ENCODE results near the gene TMPO. TPM values are rescaled to one million over a fixed set of nuclear protein-coding genes. Genes with fewer than 3 reads are reported as not detected.

Gene TMPO
- polyA plus RNA-seq, 3 donors, result 35.7 to 67.3 (median 52.1) TPM

GRCh38 chr12:98489176-98489575 lies 26.2 kb upstream of the TMPO start:
- Histone ChIP-seq H3K27ac (ENCODE audit: low read depth in 1 of 2, low read length in 2 of 2) (no peak overlapping the region), H3K4me2 (replicated peaks; ENCODE audit: extremely low read depth, low read length, poor library complexity, severe bottlenecking) (no peak overlapping the region), H3K4me1 (ENCODE audit: control insufficient read depth in 1 of 2, insufficient read depth in 2 of 2, low read length in 2 of 2) (peaks cover 9 to 18% of the 10 kb centered on the region in 2 donors), H3K79me2 (ENCODE audit: insufficient read depth, low read length) (no peaks in the 10 kb centered on the region), H4K20me1 (ENCODE audit: insufficient read depth, low read length) (no peaks in the 10 kb centered on the region), H2AFZ (ENCODE audit: insufficient read depth, low read depth, low read length, poor library complexity, severe bottlenecking) (peak overlapping the region; percentile 35), H3K4me3 (replicated peaks in 1 of 3; ENCODE audit: low read depth in 2 of 3, low read length in 3 of 3) (no peak overlapping the region), H3K9me3 (replicated peaks in 1 of 2; ENCODE audit: control insufficient read depth in 1 of 2, insufficient read depth in 1 of 2, low read length in 2 of 2) (no peaks in the 10 kb centered on the region), H3K27me3 (ENCODE audit: control insufficient read depth in 2 of 2, insufficient read depth in 2 of 2, low read length in 2 of 2) (no peaks in the 10 kb centered on the region), H3K36me3 (replicated peaks in 1 of 2; ENCODE audit: control insufficient read depth in 1 of 2, insufficient read depth in 2 of 2, low read length in 2 of 2) (no peaks in the 10 kb centered on the region), H3K9ac (ENCODE audit: insufficient read depth, low read length, poor library complexity, severe bottlenecking) (no peak overlapping the region)
- Mint-ChIP-seq H3K4me3 (no peak overlapping the region), H3K27ac (peak overlapping the region in 2 of 7 donors; percentile 0 to 41), H3K27me3 (ENCODE audit: low read depth in 3 of 3) (peaks cover 0 to 5% (median 0%) of the 10 kb centered on the region in 3 donors), H3K9me3 (peaks cover 0 to 3% (median 0%) of the 10 kb centered on the region in 7 donors), H3K4me1 (peaks cover 14% of the 10 kb centered on the region), H3K36me3 (no peaks in the 10 kb centered on the region)
- 100% methylated on average over 1 of the region's 3 CpGs for WGBS (ENCODE audit: insufficient coverage)
- TF ChIP-seq CTCF (IDR thresholded peaks at IDR 0.05), result no peak
- intact Hi-C loops (cut with micrococcal nuclease), result no loop called here
- no peak for DNase-seq

- peak overlapping the region in 1 of 2 donors; percentile 62 for H3K27ac ChIP-seq (ENCODE audit: low read depth in 1 of 2, low read length in 2 of 2)
- H3K79me2 ChIP-seq (ENCODE audit: insufficient read depth, low read length), result no peaks in the 10 kb centered on the region
- TF ChIP-seq CTCF (IDR thresholded peaks at IDR 0.05), result peak; percentile 85
- peaks cover 0 to 1% (median 0%) of the 10 kb centered on the region in 3 donors for H3K27me3 Mint-ChIP-seq (ENCODE audit: low read depth in 3 of 3)
- H3K27me3 ChIP-seq (ENCODE audit: control insufficient read depth in 2 of 2, insufficient read depth in 2 of 2, low read length in 2 of 2), result no peaks in the 10 kb centered on the region
- H4K20me1 ChIP-seq (ENCODE audit: insufficient read depth, low read length), result no peaks in the 10 kb centered on the region
- H3K4me1 Mint-ChIP-seq, result peaks cover 14% of the 10 kb centered on the region
- H3K4me3 Mint-ChIP-seq, result peak overlapping the region; percentile 48 to 58
- peak; percentile 62 to 75 (median 74) for DNase-seq
- H3K9me3 ChIP-seq (replicated peaks in 1 of 2; ENCODE audit: control insufficient read depth in 1 of 2, insufficient read depth in 1 of 2, low read length in 2 of 2), result no peaks in the 10 kb centered on the region
- H2AFZ ChIP-seq (ENCODE audit: insufficient read depth, low read depth, low read length, poor library complexity, severe bottlenecking), result peak overlapping the region; percentile 83
- peaks cover 0 to 1% (median 0%) of the 10 kb centered on the region in 7 donors for H3K9me3 Mint-ChIP-seq
- intact Hi-C loops (cut with micrococcal nuclease), result loop anchor here (1.0 to 5.0 kb wide), 3 partner anchors 24 to 63 kb away; partner anchors contain the start of gene TMPO (in 2 of the 2)
- H3K36me3 Mint-ChIP-seq, result no peaks in the 10 kb centered on the region
- peak overlapping the region; percentile 64 for H3K4me2 ChIP-seq (replicated peaks; ENCODE audit: extremely low read depth, low read length, poor library complexity, severe bottlenecking)
- H3K9ac ChIP-seq (ENCODE audit: insufficient read depth, low read length, poor library complexity, severe bottlenecking), result no peak overlapping the region
- peak overlapping the region; percentile 66 to 90 (median 86) for H3K27ac Mint-ChIP-seq
- peak overlapping the region in 2 of 3 experiments; percentile 38 to 60 for H3K4me3 ChIP-seq (replicated peaks in 1 of 3; ENCODE audit: low read depth in 2 of 3, low read length in 3 of 3)
- 12% methylated on average over 7 of the region's 14 CpGs for WGBS (ENCODE audit: insufficient coverage)
- H3K36me3 ChIP-seq (replicated peaks in 1 of 2; ENCODE audit: control insufficient read depth in 1 of 2, insufficient read depth in 2 of 2, low read length in 2 of 2), result no peaks in the 10 kb centered on the region
- H3K4me1 ChIP-seq (ENCODE audit: control insufficient read depth in 1 of 2, insufficient read depth in 2 of 2, low read length in 2 of 2), result peaks cover 9 to 18% of the 10 kb centered on the region in 2 donors
These were observed 24.6 kb upstream of the TMPO start for GRCh38 chr12:98490501-98491453.

All from CD14-positive monocyte (primary cell).